ENCODE data around the gene PALLD. TPM values are rescaled to one million over a fixed set of nuclear protein-coding genes. Genes with fewer than 3 reads are reported as not detected.

The PALLD gene
- total and polyA plus RNA-seq, 2 of the 8 experiments (the other 6 are each of a cell fraction or from before 2014, with no cell fraction given) = 10.5 to 25.0 TPM

GRCh38 chr4:168708108-168708507 lies 211.3 kb downstream of the PALLD start:
- Histone ChIP-seq H2BK20ac (ENCODE audit: low read length) (no peak overlapping the region), H3K9me3 (ENCODE audit: insufficient read depth in 2 of 2, low read depth in 1 of 2, low read length in 1 of 2) (no peaks in the 10 kb centered on the region), H2BK120ac (replicated peaks; ENCODE audit: low read depth, low read length) (no peak overlapping the region), H2BK15ac (ENCODE audit: low read length) (no peak overlapping the region), H3K56ac (replicated peaks; ENCODE audit: insufficient read length, low read depth, low read length) (no peak overlapping the region), H3K23me2 (ENCODE audit: low read depth, low read length) (no peaks in the 10 kb centered on the region), H4K91ac (replicated peaks; ENCODE audit: insufficient read length, low read length) (no peak overlapping the region), H2BK12ac (ENCODE audit: low read depth, low read length) (no peak overlapping the region), H3K9ac (replicated peaks in 1 of 4; ENCODE audit: extremely low read depth in 1 of 4, low read depth in 3 of 4, low read length in 3 of 4) (no peak overlapping the region), H3K4me1 (replicated peaks in 1 of 4; ENCODE audit: control insufficient read depth in 3 of 4, insufficient read depth in 4 of 4, low read length in 3 of 4) (no peaks in the 10 kb centered on the region), H3K36me3 (ENCODE audit: control insufficient read depth in 2 of 4, insufficient read depth in 4 of 4, low read length in 3 of 4) (no peaks in the 10 kb centered on the region), H3K4ac (replicated peaks; ENCODE audit: insufficient read length, low read depth, low read length) (no peak overlapping the region), H2AFZ (ENCODE audit: low read length) (no peak overlapping the region), H2AK5ac (ENCODE audit: low read depth, low read length) (no peak overlapping the region), H3K18ac (ENCODE audit: extremely low read depth, low read length) (no peak overlapping the region), H3K79me2 (ENCODE audit: control insufficient read depth in 1 of 2, insufficient read depth in 2 of 2, low read length in 2 of 2) (no peaks in the 10 kb centered on the region), H3K79me1 (ENCODE audit: low read depth, low read length) (no peaks in the 10 kb centered on the region), H3K4me3 (ENCODE audit: extremely low read depth in 1 of 4, insufficient read depth in 2 of 4, low read depth in 3 of 4, low read length in 4 of 4) (no peak overlapping the region), H3K14ac (ENCODE audit: insufficient read length) (no peak overlapping the region), H2BK5ac (ENCODE audit: low read depth, low read length) (no peak overlapping the region), H4K20me1 (replicated peaks in 1 of 2; ENCODE audit: control insufficient read depth in 1 of 2, insufficient read depth in 2 of 2, low read length in 2 of 2) (no peaks in the 10 kb centered on the region), H3K23ac (ENCODE audit: insufficient read length) (no peak overlapping the region), H3K27ac (ENCODE audit: low read depth, low read length) (no peak overlapping the region), H4K5ac (ENCODE audit: insufficient read length, low read depth, low read length) (no peak overlapping the region), H3K27me3 (replicated peaks in 1 of 4; ENCODE audit: control insufficient read depth in 3 of 4, extremely low read depth in 1 of 4, insufficient read depth in 3 of 4, low read length in 3 of 4) (no peaks in the 10 kb centered on the region; a peak in 1 of 7 replicates), H3K4me2 (ENCODE audit: insufficient read depth in 1 of 2, low read depth in 2 of 2, low read length in 2 of 2) (no peak overlapping the region), H4K8ac (ENCODE audit: extremely low read depth, insufficient read depth, low read length) (no peak overlapping the region)
- WGBS, 2 experiments (ENCODE audit: extremely low coverage in 1 of 2, insufficient coverage in 1 of 2, insufficient read length in 1 of 2, insufficient replicate concordance in 2 of 2, low coverage in 1 of 2, low lambda C conversion rate in 2 of 2, missing lambda C conversion rate in 1 of 2) = 96% methylated on average over 4 of the region's 4 CpGs; no CpG with 5 or more reads in 1 of the 2 experiments
- ChIA-PET POLR2A (ENCODE audit: partially characterized antibody) (no interaction called here), CTCF (ENCODE audit: partially characterized antibody) (interaction anchor here (0.7 to 6.4 kb wide), 12 partner anchors 15 to 213 kb away, joined by 3 to 84 read pairs (median 3); no protein-coding TSS in a partner anchor)
- no peak for DNase-seq (ENCODE audit: low read depth in 1 of 2, low spot score in 2 of 2)
- FAIRE-seq = no peak
- TF ChIP-seq HDAC6 (IDR thresholded peaks at IDR 0.05; ENCODE audit: low read depth, low read length) = no peak
- no peak for TF ChIP-seq CBX5 (IDR thresholded peaks at IDR 0.05; ENCODE audit: low read depth, low read length)
- TF ChIP-seq RBBP5 (IDR thresholded peaks at IDR 0.05; ENCODE audit: borderline replicate concordance, low read depth, low read length) = no peak
- TF ChIP-seq SAP30 (IDR thresholded peaks at IDR 0.05; ENCODE audit: insufficient read depth, insufficient replicate concordance, low read length) = no peak
- no peak for TF ChIP-seq CHD1 (IDR thresholded peaks at IDR 0.05; ENCODE audit: low read depth, low read length)
- no peak for TF ChIP-seq SP1 (IDR thresholded peaks at IDR 0.05; ENCODE audit: low read depth, low read length)
- TF ChIP-seq KDM5A (IDR thresholded peaks at IDR 0.05; ENCODE audit: low read length) = no peak
- TF ChIP-seq SP2 (IDR thresholded peaks at IDR 0.05; ENCODE audit: low read length) = no peak
- no peak for TF ChIP-seq BCL11A (IDR thresholded peaks at IDR 0.05; ENCODE audit: low read depth in 2 of 2, low read length in 2 of 2)
- TF ChIP-seq JUN (IDR thresholded peaks at IDR 0.05; ENCODE audit: low read depth, low read length) = no peak

Data from H1 (cell line).